HepG2 (cell line): ENCODE measurements around the gene UTP4. TPM values are rescaled to one million over a fixed set of nuclear protein-coding genes. Genes with fewer than 3 reads are reported as not detected.

Source experiments
- ATAC-seq: fragments of 200-7000 bp; cut with Tn5 transposase; 3 replicates; pipeline ENCODE4 v1.9.1; 2020; ENCODE audit warnings: mild to moderate bottlenecking, moderate library complexity
- BruUV-seq: library from RNA; stranded (reverse); fragments of 400-500 nt; replicated peaks from 2 replicates; lab custom pipeline; 2021; lab: Mats Ljungman, UMichigan
- CTCF ChIA-PET: fragments of 300-600 bp; formaldehyde crosslinking; extraction: SDS; loops from one replicate; lab custom pipeline; 2021; ENCODE audit warnings: low total read pairs, inconsistent platforms, low intra/inter-chr PET ratio; lab: Yijun Ruan, JAX
- POLR2A ChIA-PET: fragments of 350-600 bp; sonication (Branson Sonifier 250); formaldehyde crosslinking; loops from one replicate; lab custom pipeline; 2020; ENCODE audit warnings: antibody characterized with exemption, inconsistent platforms; lab: Yijun Ruan, JAX
- DNase-seq: peaks from one replicate; pipeline ENCODE4 v3.0.0-alpha.2; 2015; ENCODE audit warnings: low spot score
- FAIRE-seq: peaks from 3 replicates; lab custom pipeline; 2011; peaks lifted over from hg19 to GRCh38; lab: Jason Lieb, UNC
- H2AFZ ChIP-seq: one replicate; pipeline ENCODE4 v1.6.1; 2011; ENCODE audit warnings: low read length, inconsistent platforms
- H3K27ac ChIP-seq: fragments of 300-600 bp; 3 replicates; pipeline ENCODE4 v1.8.0; 2011; ENCODE audit warnings: mixed run types, mild to moderate bottlenecking, mixed read lengths, low read length, inconsistent platforms; ENCODE audit not compliant: insufficient read depth; ENCODE audit errors: extremely low read length
- H3K27me3 ChIP-seq, 2 experiments: fragments of 200-600 bp in 1 of 2; 2 replicates in 1 of 2; 3 replicates in 1 of 2; pipeline versions ENCODE4 v1.6.0 to v1.8.0; 2011; ENCODE audit warnings: low read length in 2 of 2, mild to moderate bottlenecking in 2 of 2, moderate library complexity in 2 of 2, inconsistent platforms in 1 of 2; ENCODE audit not compliant: insufficient read depth in 2 of 2, control insufficient read depth in 1 of 2
- H3K36me3 ChIP-seq, 2 experiments: fragments of 200-600 bp in 1 of 2; replicated peaks in 1 of 2; 2 replicates in 1 of 2; 3 replicates in 1 of 2; pipeline versions ENCODE4 v1.5.1 to v1.8.0; 2011; ENCODE audit warnings: low read length in 2 of 2, inconsistent platforms in 1 of 2; ENCODE audit not compliant: insufficient read depth in 2 of 2, control insufficient read depth in 1 of 2
- H3K4me1 ChIP-seq: 2 replicates; pipeline ENCODE4 v1.5.1; 2012; ENCODE audit warnings: low read length, inconsistent platforms; ENCODE audit not compliant: insufficient read depth
- H3K4me2 ChIP-seq: 2 replicates; pipeline ENCODE4 v1.6.0; 2011; ENCODE audit warnings: low read depth, low read length, inconsistent platforms
- H3K4me3 ChIP-seq, 3 experiments: fragments of 200-600 bp in 1 of 3; sonication (generic), shearing (Covaris generic) in 1 of 3; replicated peaks in 1 of 3; 2 replicates each; pipeline ENCODE4 v1.5.1; 2011 to 2016; ENCODE audit warnings: low read length in 3 of 3, inconsistent platforms in 2 of 3, low read depth in 2 of 3, mild to moderate bottlenecking in 2 of 3, control low read depth in 1 of 3, mixed read lengths in 1 of 3; ENCODE audit not compliant: insufficient read depth in 1 of 3
- H3K79me2 ChIP-seq: one replicate; pipeline ENCODE4 v1.6.1; 2011; ENCODE audit warnings: low read length, inconsistent platforms; ENCODE audit not compliant: insufficient read depth
- H3K9ac ChIP-seq: 2 replicates; pipeline ENCODE4 v1.6.0; 2011; ENCODE audit warnings: mild to moderate bottlenecking, low read depth, low read length, inconsistent platforms; ENCODE audit not compliant: insufficient read depth
- H3K9me3 ChIP-seq: 2 replicates; pipeline ENCODE4 v1.5.1; 2012; ENCODE audit warnings: mild to moderate bottlenecking, low read length
- H4K20me1 ChIP-seq: 2 replicates; pipeline ENCODE4 v1.6.0; 2011; ENCODE audit warnings: inconsistent platforms, mild to moderate bottlenecking, low read length, moderate library complexity; ENCODE audit not compliant: insufficient read depth
- FOXA1 ChIP-seq, 2 experiments: fragments of 450-650 bp in 1 of 2; sonication (generic) in 1 of 2; formaldehyde crosslinking in 1 of 2; IDR thresholded peaks; 2 replicates each; pipeline versions ENCODE4 v1.4.0 to v1.6.1; 2016 to 2020; ENCODE audit warnings: missing genetic modification reagents in 1 of 2
- HNRNPH1 ChIP-seq: fragments of 200-400 bp; formaldehyde crosslinking; optimal IDR thresholded peaks from 2 replicates; pipeline ENCODE3; 2017; ENCODE audit warnings: mild to moderate bottlenecking, low read depth, low read length
- HNRNPK ChIP-seq: fragments of 200-400 bp; formaldehyde crosslinking; IDR thresholded peaks from 2 replicates; pipeline ENCODE4 v1.6.1; 2018; ENCODE audit warnings: low read length, low read depth, moderate library complexity, mild to moderate bottlenecking; ENCODE audit not compliant: poor library complexity, severe bottlenecking
- KLF9 ChIP-seq: IDR thresholded peaks from 2 replicates; pipeline ENCODE4 v1.6.1; 2016; ENCODE audit warnings: low read depth
- PCBP1 ChIP-seq: fragments of 200-400 bp; formaldehyde crosslinking; IDR thresholded peaks from 2 replicates; pipeline ENCODE4 v1.6.1; 2017; ENCODE audit warnings: mild to moderate bottlenecking, low read depth, low read length, borderline replicate concordance
- PCBP2 ChIP-seq: fragments of 200-400 bp; formaldehyde crosslinking; optimal IDR thresholded peaks from 2 replicates; pipeline ENCODE3; 2018; ENCODE audit warnings: low read length, low read depth; ENCODE audit not compliant: poor library complexity, severe bottlenecking
- PRPF4 ChIP-seq: fragments of 200-400 bp; formaldehyde crosslinking; IDR thresholded peaks from 2 replicates; pipeline ENCODE4 v1.6.1; 2016; ENCODE audit warnings: low read length, low read depth; ENCODE audit not compliant: poor library complexity, severe bottlenecking
- SRF ChIP-seq: IDR thresholded peaks from 2 replicates; pipeline ENCODE4 v1.6.1; 2011; ENCODE audit warnings: mild to moderate bottlenecking, low read depth, low read length, moderate library complexity
- ZMAT3 ChIP-seq: sonication (generic); formaldehyde crosslinking; conservative IDR thresholded peaks from 2 replicates; pipeline ENCODE4 v1.7.0; 2021; ENCODE audit warnings: missing genetic modification reagents
- ZNF589 ChIP-seq: sonication (generic); formaldehyde crosslinking; conservative IDR thresholded peaks from 2 replicates; pipeline ENCODE4 v1.8.0; 2022; ENCODE audit warnings: mild to moderate bottlenecking, moderate library complexity, missing genetic modification reagents
- ZNF652 ChIP-seq: IDR thresholded peaks from 2 replicates; pipeline ENCODE4 v1.6.1; 2016; ENCODE audit warnings: low read depth, borderline replicate concordance
- ZNF672 ChIP-seq: sonication (generic); formaldehyde crosslinking; IDR thresholded peaks from 2 replicates; pipeline ENCODE4 v1.8.1; 2022; ENCODE audit warnings: missing genetic modification reagents
- ZNF891 ChIP-seq: sonication (generic); formaldehyde crosslinking; IDR thresholded peaks from 2 replicates; pipeline ENCODE4 v1.5.0; 2020; ENCODE audit warnings: mild to moderate bottlenecking, missing genetic modification reagents
- WGBS: methylation state at CpG from one replicate; pipeline ENCODE4 v1.1.6; 2017; ENCODE audit warnings: low lambda C conversion rate; 5-methylcytosine and 5-hydroxymethylcytosine counted together
- in situ Hi-C: cut with HindIII; loops from 2 replicates; pipeline ENCODE4 v1.10.0; 2017; ENCODE audit warnings: low pct_unique_long_range_greater_than_20kb; ENCODE audit not compliant: extremely low pct_ligation_motif_present
- intact Hi-C: fragments of 100-400 bp; cut with micrococcal nuclease; formaldehyde crosslinking; loops from one replicate; pipeline ENCODE4 v1.10.0; 2022; ENCODE audit not compliant: unreplicated experiment
- polyA plus RNA-seq, 8 experiments: library from polyadenylated mRNA; depleted of rRNA in 3 of 8; stranded (reverse) in 7 of 8; unstranded in 1 of 8; fragments of >200 nt; fragmentation: Illumina TruSeq in 4 of 8; extraction: Trizol in 4 of 8; gene quantifications; 2 replicates each; pipeline versions ENCODE4 v1.2.1 to v1.2.3, GENCODE V29; 2011 to 2016; ENCODE audit warnings: low read depth in 4 of 8, missing spikeins in 1 of 8, mixed read lengths in 1 of 8; ENCODE audit not compliant: insufficient read depth in 1 of 8
- total RNA-seq, 5 experiments: library from RNA; depleted of rRNA; stranded (reverse); fragments of >200 nt; fragmentation: Illumina TruSeq; extraction: Trizol; gene quantifications; 2 replicates each; pipeline ENCODE4 v1.2.3, GENCODE V29; 2016; ENCODE audit warnings: low read depth in 1 of 5
- TF ChIP-seq, protein P1 (sequence below): sonication (generic); formaldehyde crosslinking; IDR thresholded peaks from 2 replicates; pipeline ENCODE4 v1.4.0; 2020; ENCODE audit warnings: missing genetic modification reagents, low read depth, mild to moderate bottlenecking, borderline replicate concordance
- TF ChIP-seq, protein P2 (sequence below), 2 experiments: sonication (generic) in 1 of 2; formaldehyde crosslinking in 1 of 2; IDR thresholded peaks; 2 replicates each; pipeline versions ENCODE4 v1.6.1 to v1.9.0; 2014 to 2022; ENCODE audit warnings: antibody characterized with exemption in 1 of 2, borderline replicate concordance in 1 of 2, inconsistent platforms in 1 of 2, low read depth in 1 of 2, missing genetic modification reagents in 1 of 2

Gene UTP4
- total and polyA plus RNA-seq, 2 of the 13 experiments (the other 11 are each of a cell fraction or from before 2014, with no cell fraction given): 30.0 to 85.8 TPM

DNA sequence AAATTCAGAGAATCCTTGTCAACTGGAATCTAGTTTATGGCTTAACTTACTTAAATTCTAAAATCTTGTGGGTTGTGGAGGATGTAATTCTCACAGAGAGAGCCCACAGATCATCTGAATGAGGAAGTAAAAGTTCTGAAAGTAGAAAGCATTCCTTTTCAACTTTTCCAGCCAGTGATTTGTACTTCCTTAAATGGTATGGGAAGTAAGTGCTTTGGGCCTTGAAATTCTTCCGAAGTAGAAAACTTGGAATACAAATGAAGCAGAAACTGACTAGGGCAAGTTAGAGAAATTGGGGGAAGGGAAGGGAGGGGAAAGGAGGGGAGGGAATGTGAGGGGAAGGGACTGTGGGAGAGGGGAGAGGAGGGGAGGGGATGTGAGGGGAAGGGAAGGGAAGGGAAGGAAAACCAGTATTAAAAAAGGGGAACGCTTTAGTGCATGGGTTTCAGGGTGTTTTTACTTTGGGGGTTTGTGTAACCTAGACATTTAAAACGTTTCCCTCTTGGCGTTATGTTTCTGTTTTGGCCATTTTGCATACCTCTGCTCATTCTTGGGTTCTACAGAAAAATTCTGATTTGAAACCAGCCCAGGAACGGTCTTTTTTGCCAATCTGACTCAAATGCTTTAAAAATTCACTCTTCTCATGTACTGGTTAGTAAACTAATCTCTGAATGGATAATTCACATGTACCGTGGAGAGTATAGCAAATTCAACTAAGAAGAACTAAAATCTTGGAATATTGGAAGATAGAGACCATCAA lies 39.1 kb downstream of the UTP4 start:
- Histone ChIP-seq H3K27me3 (no peaks in the 10 kb centered on the region), H3K27ac (no peak overlapping the region), H3K9ac (no peak overlapping the region), H2AFZ (no peak overlapping the region), H3K4me2 (no peak overlapping the region), H3K36me3 (peaks cover 10 to 37% of the 10 kb centered on the region in 2 experiments), H3K79me2 (no peaks in the 10 kb centered on the region), H3K9me3 (no peaks in the 10 kb centered on the region), H3K4me1 (no peaks in the 10 kb centered on the region), H4K20me1 (no peaks in the 10 kb centered on the region), H3K4me3 (no peak overlapping the region)
- intact Hi-C loops: no loop called here
- POLR2A ChIA-PET: interaction anchor here (0.9 kb wide), 1 partner anchor 16 kb away, joined by 3 read pairs; no protein-coding TSS in a partner anchor
- CTCF ChIA-PET: no interaction called here
- no peak for DNase-seq
- WGBS: 95% methylated on average over 6 of the region's 6 CpGs
- in situ Hi-C loops: no loop called here
- no peak for ATAC-seq
- BruUV-seq: no TSS peak
- no peak for FAIRE-seq
- no peak for TF ChIP-seq ZNF891 (CRISPR knock-in tag)
- no peak for TF ChIP-seq KLF9
- TF ChIP-seq ZMAT3: no peak
- 0 out of 2 replicates have a peak, but pooled peaks have one; percentile 75 for TF ChIP-seq PCBP1
- TF ChIP-seq, protein P1, sequence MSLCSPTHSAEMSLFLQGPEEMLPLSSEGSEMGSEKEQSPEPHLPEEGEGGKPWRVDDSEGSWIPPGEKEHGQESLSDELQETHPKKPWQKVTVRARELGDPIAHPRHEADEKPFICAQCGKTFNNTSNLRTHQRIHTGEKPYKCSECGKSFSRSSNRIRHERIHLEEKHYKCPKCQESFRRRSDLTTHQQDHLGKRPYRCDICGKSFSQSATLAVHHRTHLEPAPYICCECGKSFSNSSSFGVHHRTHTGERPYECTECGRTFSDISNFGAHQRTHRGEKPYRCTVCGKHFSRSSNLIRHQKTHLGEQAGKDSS (CRISPR knock-in tag): no peak
- TF ChIP-seq PCBP2: peak; percentile 98
- TF ChIP-seq SRF: no peak
- no peak for TF ChIP-seq ZNF672 (CRISPR knock-in tag)
- TF ChIP-seq, protein P2, sequence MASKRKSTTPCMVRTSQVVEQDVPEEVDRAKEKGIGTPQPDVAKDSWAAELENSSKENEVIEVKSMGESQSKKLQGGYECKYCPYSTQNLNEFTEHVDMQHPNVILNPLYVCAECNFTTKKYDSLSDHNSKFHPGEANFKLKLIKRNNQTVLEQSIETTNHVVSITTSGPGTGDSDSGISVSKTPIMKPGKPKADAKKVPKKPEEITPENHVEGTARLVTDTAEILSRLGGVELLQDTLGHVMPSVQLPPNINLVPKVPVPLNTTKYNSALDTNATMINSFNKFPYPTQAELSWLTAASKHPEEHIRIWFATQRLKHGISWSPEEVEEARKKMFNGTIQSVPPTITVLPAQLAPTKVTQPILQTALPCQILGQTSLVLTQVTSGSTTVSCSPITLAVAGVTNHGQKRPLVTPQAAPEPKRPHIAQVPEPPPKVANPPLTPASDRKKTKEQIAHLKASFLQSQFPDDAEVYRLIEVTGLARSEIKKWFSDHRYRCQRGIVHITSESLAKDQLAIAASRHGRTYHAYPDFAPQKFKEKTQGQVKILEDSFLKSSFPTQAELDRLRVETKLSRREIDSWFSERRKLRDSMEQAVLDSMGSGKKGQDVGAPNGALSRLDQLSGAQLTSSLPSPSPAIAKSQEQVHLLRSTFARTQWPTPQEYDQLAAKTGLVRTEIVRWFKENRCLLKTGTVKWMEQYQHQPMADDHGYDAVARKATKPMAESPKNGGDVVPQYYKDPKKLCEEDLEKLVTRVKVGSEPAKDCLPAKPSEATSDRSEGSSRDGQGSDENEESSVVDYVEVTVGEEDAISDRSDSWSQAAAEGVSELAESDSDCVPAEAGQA (IDR thresholded peaks at IDR 0.05; ENCODE audit: low read depth): no peak
- TF ChIP-seq, protein P2 (CRISPR knock-in tag; IDR thresholded peaks at IDR 0.05; ENCODE audit: borderline replicate concordance): no peak
- TF ChIP-seq PRPF4: no peak
- no peak for TF ChIP-seq HNRNPH1
- peak; percentile 100 for TF ChIP-seq HNRNPK
- TF ChIP-seq ZNF589 (CRISPR knock-in tag): no peak
- no peak for TF ChIP-seq ZNF652 (CRISPR knock-in tag)
- TF ChIP-seq FOXA1 (IDR thresholded peaks at IDR 0.05): no peak
- no peak for TF ChIP-seq FOXA1 (CRISPR knock-in tag; IDR thresholded peaks at IDR 0.05)
